Caco-2 (cell line): ENCODE measurements around the gene CEP170B. TPM values are rescaled to one million over a fixed set of nuclear protein-coding genes. Genes with fewer than 3 reads are reported as not detected.
"Not testable (repeated sequence)": the region's sequence is repeated elsewhere in the genome, so short reads cannot be mapped to it uniquely, and the experiment has no call there.

Source experiments
- BruUV-seq: library from RNA; stranded (reverse); fragments of 400-500 nt; replicated peaks from 2 replicates; lab custom pipeline; 2021; lab: Mats Ljungman, UMichigan
- CTCF ChIA-PET: fragments of 300-600 bp; sonication (Branson Sonifier 250); formaldehyde crosslinking; loops from one replicate; lab custom pipeline; 2022; ENCODE audit warnings: antibody characterized with exemption; lab: Charles Lee
- POLR2A ChIA-PET: fragments of 300-600 bp; sonication (Branson Sonifier 250); formaldehyde crosslinking; loops from one replicate; lab custom pipeline; 2022; ENCODE audit warnings: antibody characterized with exemption; lab: Charles Lee
- DNase-seq, 2 experiments: peaks; one replicate each; pipeline versions ENCODE4 v3.0.0 to v3.0.0-alpha.2; 2020 to 2022
- H3K27me3 ChIP-seq: replicated peaks from 2 replicates; pipeline ENCODE4 v1.6.0; 2011; ENCODE audit warnings: low read length; ENCODE audit not compliant: control insufficient read depth, insufficient read depth
- H3K36me3 ChIP-seq: 2 replicates; pipeline ENCODE4 v1.5.1; 2011; ENCODE audit warnings: low read length; ENCODE audit not compliant: control insufficient read depth, insufficient read depth
- H3K4me1 ChIP-seq: fragments of 250-450 bp; sonication (Bioruptor Pico); 2 replicates; pipeline ENCODE4 v1.5.1; 2020; ENCODE audit warnings: mild to moderate bottlenecking
- H3K4me3 ChIP-seq: 2 replicates; pipeline ENCODE4 v1.5.1; 2011; ENCODE audit warnings: low read depth, mild to moderate bottlenecking, control low read depth, low read length
- H3K9me3 ChIP-seq: fragments of 250-450 bp; sonication (Bioruptor Pico); 2 replicates; pipeline ENCODE4 v1.5.1; 2020; ENCODE audit warnings: mild to moderate bottlenecking, moderate library complexity
- H3K27ac Mint-ChIP-seq: one replicate; pipeline ENCODE4 v1.8.0; 2022; ENCODE audit warnings: mixed read lengths; ENCODE audit not compliant: unreplicated experiment
- H3K27me3 Mint-ChIP-seq: one replicate; pipeline ENCODE4 v1.8.0; 2022; ENCODE audit warnings: mixed read lengths; ENCODE audit not compliant: insufficient read depth, unreplicated experiment
- H3K36me3 Mint-ChIP-seq: one replicate; pipeline ENCODE4 v1.8.0; 2022; ENCODE audit warnings: mild to moderate bottlenecking, mixed read lengths; ENCODE audit not compliant: insufficient read depth, unreplicated experiment
- H3K4me1 Mint-ChIP-seq: one replicate; pipeline ENCODE4 v1.8.0; 2022; ENCODE audit warnings: low read depth, mixed read lengths; ENCODE audit not compliant: unreplicated experiment
- H3K4me3 Mint-ChIP-seq: one replicate; pipeline ENCODE4 v1.8.0; 2022; ENCODE audit warnings: mild to moderate bottlenecking, moderate library complexity, mixed read lengths; ENCODE audit not compliant: unreplicated experiment
- H3K9me3 Mint-ChIP-seq: one replicate; pipeline ENCODE4 v1.8.0; 2022; ENCODE audit warnings: mixed read lengths; ENCODE audit not compliant: unreplicated experiment
- intact Hi-C: fragments of 100-400 bp; cut with micrococcal nuclease; formaldehyde crosslinking; loops from one replicate; pipeline ENCODE4 v1.10.0; 2022; ENCODE audit not compliant: unreplicated experiment
- total RNA-seq: library from RNA; stranded (reverse); gene quantifications from 2 replicates; pipeline ENCODE4 v1.2.3, GENCODE V29; 2022
- TF ChIP-seq, protein P1 (sequence below), 2 experiments: fragments of 200-600 bp in 1 of 2; IDR thresholded peaks; 1 replicate in 1 of 2; 2 replicates in 1 of 2; pipeline versions ENCODE4 v1.5.1 to v1.8.0; 2011 to 2022; ENCODE audit warnings: antibody characterized with exemption in 1 of 2, control low read depth in 1 of 2, inconsistent platforms in 1 of 2, low read depth in 1 of 2, low read length in 1 of 2, mild to moderate bottlenecking in 1 of 2, moderate library complexity in 1 of 2; ENCODE audit not compliant: insufficient read depth in 1 of 2, severe bottlenecking in 1 of 2, unreplicated experiment in 1 of 2

CEP170B gene
- total RNA-seq, 1 experiment from 2014 or later = 31.6 TPM

DNA sequence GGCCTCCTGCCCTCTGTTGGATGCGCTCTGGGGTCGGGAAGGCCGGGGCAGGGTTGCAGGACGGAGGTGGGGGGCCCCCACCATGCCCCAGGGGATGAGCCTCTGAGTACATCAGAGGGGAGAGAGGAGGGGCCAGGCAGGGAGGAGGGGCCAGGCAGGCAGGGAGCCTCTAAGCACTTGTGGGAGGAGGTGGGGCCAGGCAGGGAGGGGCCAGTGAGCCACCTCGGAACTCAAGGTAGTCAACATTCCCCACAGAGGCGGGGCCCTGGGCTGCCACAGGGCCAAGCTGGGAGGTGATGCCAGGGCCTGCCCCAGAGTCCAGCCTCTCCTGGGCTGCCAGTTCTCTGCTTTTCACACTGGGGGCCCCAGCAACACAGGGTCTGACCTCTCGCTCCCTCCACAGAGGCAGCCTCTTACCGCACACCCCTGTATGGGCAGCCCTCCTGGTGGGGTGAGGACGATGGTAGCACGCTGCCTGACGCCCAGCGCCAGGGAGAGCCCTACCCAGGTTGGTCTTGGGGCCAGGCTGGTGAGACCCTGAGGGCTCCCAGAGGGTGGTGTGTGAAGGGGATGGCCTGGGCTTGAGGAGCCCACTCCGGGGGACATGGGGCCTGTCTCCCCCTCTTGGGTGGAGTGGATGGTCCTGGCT, 17.4 kb downstream of the CEP170B start:
- POLR2A ChIA-PET = no interaction called here

DNA sequence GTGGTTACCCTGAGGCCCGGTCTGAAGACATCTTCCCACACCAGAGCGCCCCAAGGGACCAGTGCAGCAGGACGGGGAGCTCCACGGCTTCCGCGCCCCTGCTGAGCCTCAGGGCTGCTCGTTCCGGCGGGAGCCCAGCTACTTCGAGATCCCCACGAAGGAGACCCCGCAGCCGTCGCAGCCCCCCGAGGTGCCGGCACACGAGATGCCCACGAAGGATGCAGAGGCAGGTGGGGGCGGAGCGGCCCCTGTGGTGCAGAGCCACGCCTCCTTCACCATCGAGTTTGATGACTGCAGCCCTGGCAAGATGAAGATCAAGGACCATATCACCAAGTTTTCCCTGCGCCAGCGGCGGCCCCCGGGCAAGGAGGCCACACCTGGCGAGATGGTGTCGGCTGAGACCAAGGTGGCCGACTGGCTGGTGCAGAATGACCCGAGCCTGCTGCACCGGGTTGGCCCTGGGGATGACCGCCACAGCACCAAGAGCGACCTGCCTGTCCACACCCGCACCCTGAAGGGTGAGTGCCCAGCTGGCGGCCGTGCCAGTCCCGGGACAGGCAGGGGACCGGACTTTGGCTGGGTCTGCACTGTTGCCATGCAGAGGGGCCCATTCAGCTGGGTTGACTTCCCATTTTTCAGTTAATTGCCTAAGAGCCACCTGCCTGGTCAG, 18.1 kb downstream of the CEP170B start:
- Histone ChIP-seq H3K9me3 (no peaks in the 10 kb centered on the region), H3K36me3 (no peaks in the 10 kb centered on the region; the same call in 1 of the 2 replicates), H3K4me3 (no peak overlapping the region), H3K4me1 (peaks cover 4% of the 10 kb centered on the region; the same call in 1 of the 2 replicates), H3K27me3 (no peaks in the 10 kb centered on the region)
- DNase-seq = no peak
- no peaks in the 10 kb centered on the region for H3K9me3 Mint-ChIP-seq
- H3K27ac Mint-ChIP-seq = no peak overlapping the region
- no peaks in the 10 kb centered on the region for H3K4me1 Mint-ChIP-seq
- peaks cover 21% of the 10 kb centered on the region for H3K36me3 Mint-ChIP-seq
- H3K4me3 Mint-ChIP-seq = no peak overlapping the region
- intact Hi-C loops = no loop called here
- ChIA-PET CTCF (no interaction called here), POLR2A (no interaction called here)
- TF ChIP-seq, protein P1, sequence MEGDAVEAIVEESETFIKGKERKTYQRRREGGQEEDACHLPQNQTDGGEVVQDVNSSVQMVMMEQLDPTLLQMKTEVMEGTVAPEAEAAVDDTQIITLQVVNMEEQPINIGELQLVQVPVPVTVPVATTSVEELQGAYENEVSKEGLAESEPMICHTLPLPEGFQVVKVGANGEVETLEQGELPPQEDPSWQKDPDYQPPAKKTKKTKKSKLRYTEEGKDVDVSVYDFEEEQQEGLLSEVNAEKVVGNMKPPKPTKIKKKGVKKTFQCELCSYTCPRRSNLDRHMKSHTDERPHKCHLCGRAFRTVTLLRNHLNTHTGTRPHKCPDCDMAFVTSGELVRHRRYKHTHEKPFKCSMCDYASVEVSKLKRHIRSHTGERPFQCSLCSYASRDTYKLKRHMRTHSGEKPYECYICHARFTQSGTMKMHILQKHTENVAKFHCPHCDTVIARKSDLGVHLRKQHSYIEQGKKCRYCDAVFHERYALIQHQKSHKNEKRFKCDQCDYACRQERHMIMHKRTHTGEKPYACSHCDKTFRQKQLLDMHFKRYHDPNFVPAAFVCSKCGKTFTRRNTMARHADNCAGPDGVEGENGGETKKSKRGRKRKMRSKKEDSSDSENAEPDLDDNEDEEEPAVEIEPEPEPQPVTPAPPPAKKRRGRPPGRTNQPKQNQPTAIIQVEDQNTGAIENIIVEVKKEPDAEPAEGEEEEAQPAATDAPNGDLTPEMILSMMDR (IDR thresholded peaks at IDR 0.05; ENCODE audit: insufficient read depth in 1 of 2, low read depth in 1 of 2, low read length in 1 of 2, severe bottlenecking in 1 of 2, unreplicated experiment in 1 of 2) = no peak
- no TSS peak for BruUV-seq
- H3K27me3 Mint-ChIP-seq = no peaks in the 10 kb centered on the region

More for the DNA sequence above, 17.4 kb downstream of the CEP170B start:
- BruUV-seq = no TSS peak
- H3K4me1 ChIP-seq = peaks cover 4% of the 10 kb centered on the region; the same call in 1 of the 2 replicates
- CTCF ChIA-PET = no interaction called here
- H3K9me3 ChIP-seq = no peaks in the 10 kb centered on the region
- no peaks in the 10 kb centered on the region; the same call in 1 of the 2 replicates for H3K36me3 ChIP-seq
- TF ChIP-seq, protein P1 (IDR thresholded peaks at IDR 0.05; ENCODE audit: insufficient read depth in 1 of 2, low read depth in 1 of 2, low read length in 1 of 2, severe bottlenecking in 1 of 2, unreplicated experiment in 1 of 2) = no peak
- no peaks in the 10 kb centered on the region for H3K27me3 ChIP-seq
- no peaks in the 10 kb centered on the region for H3K4me1 Mint-ChIP-seq
- H3K27me3 Mint-ChIP-seq = no peaks in the 10 kb centered on the region
- no peak overlapping the region for H3K27ac Mint-ChIP-seq
- DNase-seq = peak; percentile 66 to 81
- H3K9me3 Mint-ChIP-seq = no peaks in the 10 kb centered on the region
- peaks cover 21% of the 10 kb centered on the region for H3K36me3 Mint-ChIP-seq
- intact Hi-C loops = no loop called here
- no peak overlapping the region for H3K4me3 Mint-ChIP-seq
- no peak overlapping the region for H3K4me3 ChIP-seq

DNA sequence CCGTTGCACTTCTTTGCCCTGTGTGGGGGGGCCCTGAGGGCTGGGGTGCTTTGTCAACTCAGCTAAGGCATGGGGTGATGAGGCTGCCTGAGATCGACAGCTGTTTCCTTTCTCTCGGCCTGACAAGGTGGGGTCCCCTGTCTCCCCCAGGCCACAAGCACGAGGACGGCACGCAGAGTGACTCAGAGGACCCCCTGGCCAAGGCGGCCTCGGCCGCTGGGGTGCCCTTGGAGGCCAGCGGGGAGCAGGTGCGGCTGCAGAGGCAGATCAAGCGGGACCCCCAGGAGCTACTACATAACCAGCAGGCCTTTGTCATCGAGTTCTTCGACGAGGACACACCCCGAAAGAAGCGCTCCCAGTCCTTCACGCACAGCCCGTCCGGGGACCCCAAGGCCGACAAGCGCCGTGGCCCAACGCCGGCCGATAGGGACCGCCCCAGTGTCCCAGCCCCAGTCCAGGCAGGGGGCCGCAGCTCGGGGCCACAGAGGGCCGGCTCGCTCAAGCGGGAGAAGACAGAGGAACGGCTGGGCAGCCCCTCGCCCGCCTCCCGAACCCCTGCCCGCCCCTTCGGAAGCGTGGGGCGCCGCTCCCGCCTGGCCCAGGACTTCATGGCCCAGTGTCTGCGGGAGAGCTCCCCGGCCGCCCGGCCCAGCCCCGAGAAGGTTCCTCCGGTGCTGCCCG, 18.8 kb downstream of the CEP170B start:
- no TSS peak for BruUV-seq
- no peak overlapping the region for H3K4me3 ChIP-seq
- H3K4me1 ChIP-seq = peaks cover 4% of the 10 kb centered on the region; the same call in 1 of the 2 replicates
- intact Hi-C loops = no loop called here
- Mint-ChIP-seq H3K9me3 (no peaks in the 10 kb centered on the region), H3K27ac (no peak overlapping the region), H3K27me3 (no peaks in the 10 kb centered on the region), H3K4me3 (no peak overlapping the region), H3K36me3 (peaks cover 21% of the 10 kb centered on the region), H3K4me1 (no peaks in the 10 kb centered on the region)
- TF ChIP-seq, protein P1 (IDR thresholded peaks at IDR 0.05; ENCODE audit: insufficient read depth in 1 of 2, low read depth in 1 of 2, low read length in 1 of 2, severe bottlenecking in 1 of 2, unreplicated experiment in 1 of 2) = no peak
- no peaks in the 10 kb centered on the region for H3K9me3 ChIP-seq
- no peaks in the 10 kb centered on the region for H3K27me3 ChIP-seq
- POLR2A ChIA-PET = no interaction called here
- CTCF ChIA-PET = no interaction called here
- no peaks in the 10 kb centered on the region; the same call in 1 of the 2 replicates for H3K36me3 ChIP-seq
- no peak for DNase-seq

DNA sequence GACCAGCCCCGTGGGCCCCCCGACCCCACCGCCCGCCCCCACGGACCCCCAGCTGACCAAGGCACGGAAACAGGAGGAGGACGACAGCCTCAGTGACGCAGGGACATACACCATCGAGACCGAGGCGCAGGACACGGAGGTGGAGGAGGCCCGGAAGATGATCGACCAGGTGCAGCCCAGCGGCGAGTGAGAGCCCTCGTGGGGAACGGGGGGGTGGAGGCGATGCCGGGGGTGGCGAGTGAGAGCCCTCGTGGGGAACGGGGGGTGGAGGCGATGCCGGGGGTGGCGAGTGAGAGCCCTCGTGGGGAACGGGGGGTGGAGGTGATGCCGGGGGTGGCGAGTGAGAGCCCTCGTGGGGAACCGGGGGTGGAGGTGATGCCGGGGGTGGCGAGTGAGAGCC, 19.3 kb downstream of the CEP170B start:
- H3K27me3 Mint-ChIP-seq, POLR2A ChIA-PET, CTCF ChIA-PET, H3K9me3 Mint-ChIP-seq, H3K4me1 Mint-ChIP-seq, H3K27ac Mint-ChIP-seq, intact Hi-C loops, H3K27me3 ChIP-seq, H3K4me3 Mint-ChIP-seq, BruUV-seq, H3K4me3 ChIP-seq, H3K36me3 ChIP-seq, DNase-seq, H3K4me1 ChIP-seq, H3K9me3 ChIP-seq: not testable (repeated sequence)
- peaks cover 21% of the 10 kb centered on the region for H3K36me3 Mint-ChIP-seq
